Fibroblast of peridontal ligament (primary cell): Measurements from ENCODE around the gene SNX17.
"Not testable (repeated sequence)": the region's sequence is repeated elsewhere in the genome, so short reads cannot be mapped to it uniquely, and the experiment has no call there.

Source experiments
- DNase-seq: peaks from one replicate; pipeline ENCODE4 v3.0.0-alpha.2; 2010; ENCODE audit errors: extremely low read depth

Gene SNX17, protein sequence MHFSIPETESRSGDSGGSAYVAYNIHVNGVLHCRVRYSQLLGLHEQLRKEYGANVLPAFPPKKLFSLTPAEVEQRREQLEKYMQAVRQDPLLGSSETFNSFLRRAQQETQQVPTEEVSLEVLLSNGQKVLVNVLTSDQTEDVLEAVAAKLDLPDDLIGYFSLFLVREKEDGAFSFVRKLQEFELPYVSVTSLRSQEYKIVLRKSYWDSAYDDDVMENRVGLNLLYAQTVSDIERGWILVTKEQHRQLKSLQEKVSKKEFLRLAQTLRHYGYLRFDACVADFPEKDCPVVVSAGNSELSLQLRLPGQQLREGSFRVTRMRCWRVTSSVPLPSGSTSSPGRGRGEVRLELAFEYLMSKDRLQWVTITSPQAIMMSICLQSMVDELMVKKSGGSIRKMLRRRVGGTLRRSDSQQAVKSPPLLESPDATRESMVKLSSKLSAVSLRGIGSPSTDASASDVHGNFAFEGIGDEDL

GRCh38 chr2:27370026-27370815, at the start of gene SNX17, which contains the start of gene EIF2B4:
SNX17 (plus strand) TSS chr2:27370616; CDS start chr2:27370744, 128 bp downstream.
EIF2B4 (minus strand) TSS chr2:27370338; CDS start chr2:27370314, 24 bp downstream.
- peak; percentile 99 for DNase-seq

DNA sequence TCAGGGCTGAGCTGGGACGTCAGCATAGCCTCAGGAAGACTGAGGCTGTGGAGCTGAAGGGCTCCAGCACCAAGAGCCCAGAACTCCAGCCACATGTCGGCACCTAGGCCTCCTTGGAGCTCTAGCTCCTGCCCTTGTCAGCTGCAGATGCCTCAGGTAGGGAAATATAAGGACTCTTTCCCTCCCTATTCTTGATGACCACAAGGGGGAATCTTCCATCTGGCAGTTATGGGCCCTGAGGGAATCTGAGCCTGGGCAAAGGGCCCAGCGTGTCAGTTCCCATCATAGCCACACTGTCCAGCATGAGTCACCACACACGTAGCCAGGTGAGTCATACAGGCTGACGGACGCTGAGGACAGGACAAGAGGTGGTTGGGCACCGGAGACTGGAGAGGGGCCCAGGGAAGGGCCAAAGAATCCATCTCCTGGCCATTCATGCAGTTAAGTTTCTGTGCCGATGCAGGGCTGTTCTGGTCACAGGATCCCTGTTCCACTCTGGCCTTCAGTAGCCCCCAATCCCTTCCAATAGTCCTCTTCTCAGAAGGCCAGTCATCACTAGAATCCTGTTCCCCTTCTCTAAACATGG, 49.4 kb upstream of the SNX17 start:
- peak; percentile 96 for DNase-seq

DNA sequence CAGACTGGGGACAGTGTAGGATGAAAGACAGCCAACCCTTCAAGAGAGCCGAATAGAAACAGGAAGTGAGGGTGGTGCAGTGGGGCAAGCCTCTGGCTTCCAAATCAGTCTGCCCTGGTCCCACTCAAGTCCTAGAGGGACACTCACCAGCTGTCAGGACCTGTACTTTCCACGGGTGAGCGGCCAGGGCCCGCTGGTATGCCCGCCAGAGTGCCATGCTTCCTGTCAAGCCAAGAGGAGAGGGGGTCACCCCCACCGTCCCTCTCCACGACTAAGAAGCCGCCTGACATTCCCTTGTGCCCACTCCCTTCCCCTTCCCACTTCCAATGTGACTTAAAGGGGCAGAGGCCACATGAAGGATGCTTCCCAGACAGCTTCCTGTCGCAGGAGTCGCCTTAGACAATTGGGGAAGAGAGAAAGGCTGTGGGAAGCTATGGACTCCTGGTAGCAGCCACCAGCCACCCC, 48.1 kb upstream of the SNX17 start:
- DNase-seq = peak; percentile 16

DNA sequence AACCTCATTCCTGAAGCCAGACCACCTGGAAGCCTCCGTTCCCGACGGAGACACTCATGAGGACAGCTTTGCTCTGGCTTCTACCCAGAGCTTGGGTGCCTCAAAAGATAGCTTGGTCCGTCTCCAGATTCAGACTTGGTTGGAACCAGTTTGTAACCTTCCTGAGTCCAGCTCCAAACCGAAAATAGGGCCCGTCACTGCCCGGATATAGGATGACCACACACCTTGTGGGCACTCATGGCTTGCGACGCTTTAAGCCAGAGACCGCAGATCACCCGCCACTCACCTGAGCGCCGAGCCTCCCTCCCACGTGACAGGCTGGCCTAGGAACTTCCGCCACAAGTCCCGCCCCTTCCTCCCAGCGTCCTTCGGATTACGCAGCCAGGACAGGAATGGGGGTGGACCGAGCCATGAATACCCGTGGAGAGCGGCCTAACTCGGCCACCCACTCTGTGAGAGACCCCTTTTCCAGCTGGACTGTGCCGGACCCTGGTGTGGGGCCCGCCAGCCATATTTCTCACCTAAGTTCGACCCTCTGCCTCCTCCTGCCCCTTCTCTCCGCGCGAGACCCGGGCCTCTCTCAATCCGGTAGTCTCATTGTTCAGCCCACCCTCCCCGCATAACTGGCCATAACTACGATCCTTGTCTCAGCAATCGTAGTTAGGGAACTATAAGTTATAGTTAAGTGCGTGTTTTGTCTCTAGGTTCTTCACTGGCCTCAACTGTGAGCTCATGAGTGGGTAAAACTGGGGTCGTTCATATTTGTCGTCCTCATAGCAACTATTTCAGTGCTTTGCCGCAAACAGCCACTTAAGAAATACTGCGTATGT, 47.4 kb upstream of the SNX17 start, which contains the start of gene MPV17:
Gene MPV17, minus strand, starts transcription at position 332 of the 830 bp plus-strand sequence. CDS start 580 bp downstream, outside the sequence.
- peak; percentile 88 for DNase-seq

DNA sequence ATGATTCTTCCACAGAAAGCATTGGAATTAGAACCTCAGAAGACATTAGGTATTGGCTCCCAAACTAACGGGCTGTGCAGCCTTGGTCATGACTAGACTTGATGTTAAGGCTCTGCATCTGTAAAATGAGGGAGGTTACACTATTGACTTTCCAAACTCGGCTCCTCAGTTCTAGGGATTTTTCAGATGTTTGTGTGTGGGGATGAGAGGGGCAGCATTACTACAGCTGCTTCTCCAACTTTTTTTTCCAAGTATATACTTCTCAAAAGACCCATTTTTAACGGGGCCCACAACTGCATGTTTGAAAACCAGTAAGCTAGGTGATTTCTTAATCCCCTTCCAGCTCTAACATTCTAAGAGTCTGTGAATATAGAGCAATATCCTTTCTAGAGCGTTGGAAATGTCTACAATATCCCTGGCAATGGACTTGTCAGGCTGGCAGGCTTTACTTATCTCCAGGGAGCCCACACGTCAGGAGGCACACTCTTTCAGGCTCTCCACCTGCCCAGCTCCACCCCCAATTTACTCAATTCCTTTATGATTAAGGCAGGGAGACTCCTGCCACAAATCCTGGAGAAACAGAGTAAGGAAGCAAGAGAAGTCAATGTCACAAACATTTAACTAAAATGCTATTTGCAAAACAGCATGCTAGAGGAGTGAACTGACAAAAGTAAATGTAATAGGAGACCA, 46.7 kb upstream of the SNX17 start:
- no peak for DNase-seq

DNA sequence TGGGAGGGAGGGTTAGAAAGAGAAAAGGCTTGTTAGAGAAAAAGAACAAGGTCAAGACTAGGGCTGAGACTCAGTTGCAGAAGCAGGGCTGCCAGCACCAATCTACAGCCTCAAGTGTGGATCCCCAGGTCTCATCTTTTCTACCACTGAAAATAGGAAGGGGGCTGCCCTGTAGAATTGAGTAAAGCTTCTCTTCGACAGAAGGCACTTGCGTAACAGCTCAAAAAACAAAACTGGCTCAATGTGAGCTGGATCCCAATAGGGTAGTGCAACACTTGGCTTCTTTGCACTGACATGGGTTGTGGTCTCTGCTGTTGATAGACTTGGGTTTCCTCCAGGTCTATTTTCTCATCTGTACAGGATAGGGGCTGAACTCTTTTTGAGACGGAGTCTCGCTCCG, 45.7 kb upstream of the SNX17 start:
- DNase-seq = no peak

- DNase-seq = no peak
Observed at GRCh38 chr2:27335311-27335710, 35.1 kb upstream of the SNX17 start.

- no peak for DNase-seq
Observed at GRCh38 chr2:27336173-27336572, 34.2 kb upstream of the SNX17 start.

GRCh38 chr2:27347641-27348040, 22.8 kb upstream of the SNX17 start:
- DNase-seq = no peak

DNA sequence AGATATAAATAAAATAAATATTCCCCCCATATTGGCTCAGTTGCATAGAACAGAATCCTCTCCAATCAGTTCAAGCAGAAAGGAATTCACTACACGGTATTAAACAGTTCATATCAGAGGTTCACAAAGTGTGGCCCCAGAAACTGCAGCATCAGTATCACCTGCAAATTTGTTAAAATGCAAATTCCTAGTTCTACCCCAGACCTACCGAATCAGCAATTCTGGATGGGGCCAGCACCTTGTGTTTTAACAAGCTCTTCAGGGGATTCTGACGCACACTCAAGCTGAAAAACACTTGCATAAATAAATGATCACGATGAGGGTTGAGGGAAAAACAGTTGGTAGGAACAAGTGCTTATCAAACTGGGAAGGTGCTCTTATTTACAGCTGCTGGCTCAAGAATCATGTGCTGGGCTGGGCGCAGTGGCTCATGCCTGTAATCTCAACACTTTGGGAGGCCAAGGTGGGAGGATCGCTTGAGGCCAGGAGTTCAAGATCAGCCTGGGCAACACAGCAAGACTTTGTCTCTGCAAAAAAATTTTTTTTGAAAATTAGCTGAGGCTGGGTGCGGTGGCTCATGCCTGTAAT, 20.2 kb upstream of the SNX17 start:
- no peak for DNase-seq

DNA sequence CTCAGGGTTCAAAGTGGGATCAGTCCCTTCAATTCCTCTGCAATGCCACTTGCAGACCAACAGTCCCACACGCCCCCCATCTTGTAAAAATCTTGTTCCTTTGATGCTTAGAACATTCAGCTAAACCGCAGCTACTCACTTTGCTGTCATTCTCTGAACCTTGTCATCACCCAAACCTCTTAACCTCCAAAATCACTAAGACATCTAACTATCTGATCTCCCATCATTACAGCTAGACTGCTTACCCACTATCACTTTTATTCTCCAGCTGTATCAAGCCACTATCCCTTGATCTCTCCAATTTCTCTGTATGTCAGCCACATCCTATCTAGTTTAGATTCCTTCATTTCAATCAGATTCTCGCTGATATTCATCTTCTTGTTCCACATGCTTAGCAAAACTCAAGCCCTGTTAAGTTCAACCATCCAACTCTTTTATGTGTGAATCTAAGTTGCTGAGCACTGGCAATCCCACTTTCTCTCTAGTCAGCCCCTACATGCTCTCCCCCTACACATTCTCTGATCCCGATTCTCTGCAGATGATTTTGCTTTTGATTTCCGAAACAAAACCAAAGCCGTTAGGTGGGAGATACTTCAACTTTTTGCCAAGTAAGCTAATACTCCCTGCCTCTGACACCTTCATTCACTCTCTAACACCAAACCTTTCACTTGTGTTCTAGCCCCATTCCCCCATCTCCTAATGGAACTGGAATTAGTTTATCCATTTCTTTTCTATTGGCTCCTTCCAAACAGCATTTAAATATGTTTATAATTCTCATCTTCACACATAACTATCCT, 18.4 kb upstream of the SNX17 start:
- DNase-seq = no peak

DNA sequence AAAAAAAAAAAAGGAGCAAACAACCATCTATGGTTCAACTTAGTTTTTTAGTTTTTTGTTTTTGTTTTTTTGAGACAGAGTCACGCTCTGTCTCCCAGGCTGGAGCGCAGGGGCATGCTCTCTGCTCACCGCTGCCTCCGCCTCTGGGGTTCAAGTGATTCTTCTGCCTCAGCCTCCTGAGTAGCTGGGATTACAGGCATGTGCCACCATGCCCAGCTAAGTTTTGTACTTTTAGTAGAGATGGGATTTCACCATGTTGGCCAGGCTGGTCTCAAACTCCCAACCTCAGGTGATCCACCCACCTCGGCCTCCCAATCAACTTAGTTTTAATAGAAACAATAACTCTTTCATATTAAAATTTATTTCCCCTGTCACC, 17.0 kb upstream of the SNX17 start:
- DNase-seq = not testable (repeated sequence)

DNA sequence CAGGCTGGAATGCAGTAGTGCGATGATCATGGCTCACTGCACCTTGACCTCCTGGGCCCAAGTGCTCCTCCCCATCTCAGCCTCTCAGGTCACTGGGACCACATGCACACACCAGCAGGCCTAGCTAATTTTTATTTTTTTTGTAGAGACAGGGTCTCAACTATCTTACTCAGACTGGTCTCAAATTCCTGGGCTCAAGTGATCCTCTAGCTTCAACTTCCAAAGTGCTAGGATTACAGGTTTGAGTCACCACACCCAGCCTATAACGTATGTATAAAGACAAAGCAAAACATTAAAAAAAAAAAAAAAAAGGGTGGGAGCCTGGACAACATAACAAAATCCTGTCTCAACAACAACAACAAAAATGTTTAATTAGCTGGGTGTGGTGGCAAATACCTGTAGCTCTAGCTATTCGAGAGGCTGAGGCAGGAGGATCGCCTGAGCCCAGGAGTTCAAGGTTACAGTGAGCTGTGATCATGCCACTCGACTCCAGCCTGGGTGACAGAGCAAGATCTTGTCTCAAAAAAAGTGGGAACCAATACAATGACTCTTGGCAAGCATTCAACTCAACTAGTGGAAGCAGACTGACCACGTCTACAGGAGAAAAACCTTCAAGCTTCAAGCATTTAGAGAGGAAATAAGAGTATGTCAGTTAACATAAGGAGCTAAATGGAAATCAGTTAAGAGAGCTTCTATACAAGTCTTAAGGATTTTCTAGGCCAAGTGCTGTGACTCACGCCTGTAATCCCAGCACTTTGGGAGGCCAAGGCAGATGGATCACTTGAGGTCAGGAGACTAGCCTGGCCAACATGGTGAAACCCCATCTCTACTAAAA, 16.4 kb upstream of the SNX17 start:
- peak; percentile 22 for DNase-seq

DNA sequence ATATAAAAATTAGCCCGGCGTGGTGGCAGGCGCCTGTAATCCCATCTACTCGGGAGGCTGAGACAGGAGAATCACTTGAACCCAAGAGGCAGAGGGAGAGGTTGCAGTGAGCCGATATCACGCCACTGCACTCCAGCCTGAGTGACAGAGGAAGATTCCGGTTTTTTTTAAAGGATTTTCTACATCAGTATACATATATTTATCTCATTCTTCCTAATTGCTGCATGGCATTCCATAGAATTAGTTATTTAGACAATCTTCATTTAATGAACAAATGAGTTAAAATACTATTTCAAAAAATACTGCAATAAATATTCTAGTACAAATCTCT, 15.9 kb upstream of the SNX17 start:
- DNase-seq = no peak

GRCh38 chr2:27356056-27356381, 14.4 kb upstream of the SNX17 start:
- peak; percentile 46 for DNase-seq

DNA sequence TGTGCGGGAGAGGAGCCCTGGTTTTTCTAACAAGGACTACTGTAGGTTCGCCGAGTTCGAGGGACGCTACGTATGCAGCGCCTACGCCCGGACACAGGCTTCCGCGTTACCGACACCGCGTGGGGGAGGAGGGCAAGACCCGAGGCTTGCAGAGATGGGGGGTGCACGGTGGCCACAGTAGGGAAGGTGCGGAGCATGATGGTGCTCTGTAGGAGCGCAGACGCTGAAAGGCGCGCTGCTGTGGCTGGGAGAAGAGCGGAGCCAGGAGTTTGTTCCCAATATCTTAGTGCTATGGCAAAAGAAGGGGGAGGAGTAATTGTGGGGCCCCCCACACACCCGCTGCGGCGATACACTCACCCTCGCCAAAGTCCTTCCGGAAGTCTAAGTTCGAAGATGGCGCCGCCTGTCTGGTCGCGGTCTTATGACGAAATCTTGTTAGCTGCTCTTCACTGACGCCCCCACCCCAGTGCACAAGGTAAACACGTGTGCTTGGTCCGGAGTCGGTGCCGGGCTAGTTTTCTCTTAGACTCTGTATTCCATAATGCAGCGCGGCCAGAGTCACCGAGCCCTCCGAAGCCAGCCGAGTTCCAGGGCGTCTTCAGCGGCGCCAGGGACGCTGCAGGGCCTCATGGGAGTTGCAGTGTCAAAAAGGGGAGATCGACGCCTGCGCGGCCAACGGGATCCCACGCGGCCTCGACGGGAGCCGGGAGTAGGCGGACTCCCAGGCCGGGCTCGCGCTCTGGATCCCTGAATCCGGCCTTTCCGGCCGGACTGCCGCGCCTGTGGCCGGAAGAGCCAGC, 13.8 kb upstream of the SNX17 start, which contains the start of gene GTF3C2:
Gene GTF3C2, minus strand, starts transcription at position 383 of the 800 bp plus-strand sequence. CDS start 13,210 bp downstream, outside the sequence.
- peak; percentile 98 for DNase-seq

DNA sequence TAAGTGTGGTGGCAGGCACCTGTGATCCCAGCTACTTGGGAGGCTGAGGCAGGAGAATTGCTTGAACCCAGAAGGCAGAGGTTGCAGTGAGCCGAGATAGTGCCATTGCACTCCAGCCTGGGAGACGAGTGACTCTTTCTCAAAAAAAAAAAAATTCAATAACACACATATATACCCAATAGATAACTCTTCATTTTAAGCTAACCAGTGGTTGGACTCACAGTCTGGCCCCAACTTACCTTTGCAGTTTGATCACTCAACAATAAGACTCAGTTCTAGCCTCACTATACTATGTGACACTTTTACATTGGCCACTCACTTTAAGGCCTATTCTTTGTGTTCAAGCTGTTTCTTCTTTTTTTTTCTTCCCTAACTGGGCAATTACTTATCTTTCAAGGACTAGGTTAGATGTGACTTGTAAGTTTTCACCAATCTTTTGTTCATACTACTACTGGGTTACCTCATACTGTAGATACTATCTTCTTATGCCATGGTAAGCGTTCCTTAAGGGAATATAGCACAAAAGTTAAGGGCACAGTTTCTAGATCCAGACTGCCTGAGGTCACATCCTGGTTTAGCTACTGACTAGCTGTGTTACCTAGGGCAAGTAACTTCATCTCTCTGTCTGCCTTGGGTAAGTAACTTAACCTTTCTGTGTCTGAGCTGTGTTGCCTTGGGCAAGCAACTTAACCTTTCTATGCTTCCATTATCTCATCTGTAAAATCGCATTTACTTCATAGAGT, 7.6 kb upstream of the SNX17 start:
- no peak for DNase-seq
